Stomach (tissue), 9 donors: ENCODE measurements around the gene NSD1. TPM values are rescaled to one million over a fixed set of nuclear protein-coding genes. Genes with fewer than 3 reads are reported as not detected.

Experiments used
- DNase-seq, 2 donors: peaks; one replicate each; pipeline versions ENCODE4 v3.0.0 to v3.0.0-alpha.2; 2013 to 2019
- H3K27ac ChIP-seq, 5 donors: fragments of 200-600 bp in 4 of 5; sonication (generic) in 4 of 5; one replicate each; pipeline ENCODE4 v1.5.1; 2013 to 2019; ENCODE audit warnings: mild to moderate bottlenecking in 1 of 5, moderate library complexity in 1 of 5
- H3K27me3 ChIP-seq, 3 donors: fragments of 200-600 bp; sonication (generic); one replicate each; pipeline ENCODE4 v1.5.1; 2017 to 2019; ENCODE audit warnings: mixed run types in 1 of 3
- H3K36me3 ChIP-seq, 4 donors: fragments of 200-600 bp; sonication (generic); 1 replicate in 3 of 4; 2 replicates in 1 of 4; pipeline ENCODE4 v1.5.1; 2016 to 2019
- H3K4me1 ChIP-seq, 4 donors: fragments of 200-600 bp; sonication (generic); one replicate each; pipeline ENCODE4 v1.5.1; 2016 to 2019
- H3K4me3 ChIP-seq, 4 donors: fragments of 200-600 bp; sonication (generic) in 3 of 4; one replicate each; pipeline ENCODE4 v1.5.1; 2016 to 2019; ENCODE audit warnings: mild to moderate bottlenecking in 1 of 4
- H3K9me3 ChIP-seq, 4 donors: fragments of 200-600 bp; sonication (generic); one replicate each; pipeline ENCODE4 v1.5.1; 2016 to 2019
- EP300 ChIP-seq: sonication (generic); formaldehyde crosslinking; IDR thresholded peaks from one replicate; pipeline ENCODE4 v1.6.1; 2017; ENCODE audit warnings: antibody characterized with exemption
- POLR2A ChIP-seq, 4 donors: fragments of 450-650 bp; IDR thresholded peaks; one replicate each; pipeline ENCODE4 v1.6.1; 2016; ENCODE audit warnings: antibody characterized with exemption in 4 of 4, control low read depth in 2 of 4, mild to moderate bottlenecking in 1 of 4, moderate library complexity in 1 of 4
- POLR2AphosphoS5 ChIP-seq, 3 donors: sonication (generic); formaldehyde crosslinking; IDR thresholded peaks; one replicate each; pipeline ENCODE4 v1.6.1; 2016; ENCODE audit warnings: antibody characterized with exemption in 3 of 3
- WGBS, 5 donors: extraction: QIAGEN DNeasy Blood & Tissue Kit in 3 of 5; methylation state at CpG; one replicate each; pipeline versions ENCODE4 v1.1.5 to v1.1.7; 2013 to 2018; 5-methylcytosine and 5-hydroxymethylcytosine counted together
- intact Hi-C: fragments of 100-400 bp; cut with DNase I; formaldehyde crosslinking; loops from one replicate; pipeline ENCODE4 v1.15.1; 2023; ENCODE audit warnings: low total_unique reads
- polyA plus RNA-seq, 3 donors: library from polyadenylated mRNA; stranded (reverse); fragments of 200-250 nt; gene quantifications; one replicate each; pipeline ENCODE4 v1.2.3, GENCODE V29; 2013
- total RNA-seq, 5 donors: library from RNA; depleted of rRNA; stranded (reverse); fragments of >200 nt; gene quantifications; one replicate each; pipeline versions ENCODE4 v1.1.0 to v1.2.3, GENCODE V29; 2014 to 2016
- TF ChIP-seq, protein P1 (sequence below), 7 experiments: fragments of 450-650 bp in 4 of 7; fragments of 200-600 bp in 3 of 7; sonication (generic) in 3 of 7; IDR thresholded peaks; one replicate each; pipeline ENCODE4 v1.5.1; 2016 to 2019; ENCODE audit warnings: antibody characterized with exemption in 7 of 7, control low read depth in 2 of 7, mild to moderate bottlenecking in 1 of 7
- donor health status: healthy with polysubstance abuse.
- donor health status: Bipolar disorder and iron deficiency.
- donor health status: healthy.

NSD1 gene
- total and polyA plus RNA-seq, 8 donors, result 5.1 to 69.9 (median 23.5) TPM

DNA sequence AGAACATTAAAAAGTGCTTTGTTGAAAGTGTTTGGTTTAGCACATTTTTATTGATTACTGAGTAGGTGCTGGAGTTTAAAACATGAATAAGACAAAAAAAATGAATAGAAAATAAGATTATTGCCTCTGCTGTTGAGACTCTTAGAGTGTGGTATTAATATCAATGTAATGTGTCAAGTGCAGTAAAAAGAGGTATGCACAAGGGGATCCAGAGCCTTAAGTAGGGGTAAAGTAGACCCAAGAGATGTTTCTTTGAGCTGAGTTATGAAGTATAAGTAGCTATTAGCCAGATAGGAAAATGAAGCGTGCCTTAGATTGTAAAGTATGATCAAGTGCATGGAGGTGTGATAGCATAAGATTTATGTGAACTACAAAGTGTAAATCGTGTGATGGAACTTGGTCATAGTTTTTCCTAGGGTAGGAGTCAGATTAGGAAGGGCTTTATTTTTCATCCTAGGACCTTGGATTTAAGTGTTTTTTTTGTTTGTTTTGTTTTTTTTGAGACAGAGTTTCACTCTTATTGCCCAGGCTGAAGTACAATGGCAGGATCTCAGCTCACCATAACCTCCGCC lies 45.2 kb downstream of the NSD1 start:
- H3K27ac ChIP-seq, result no peak overlapping the region
- no peak overlapping the region for H3K4me3 ChIP-seq
- WGBS, 5 donors, result 82 to 98% (median 87%) methylated on average over 3 of the region's 3 CpGs
- no peak for DNase-seq
- H3K4me1 ChIP-seq, result peaks cover 0 to 31% (median 10%) of the 10 kb centered on the region in 4 donors
- no peaks in the 10 kb centered on the region for H3K9me3 ChIP-seq
- intact Hi-C loops, result no loop called here
- no peaks in the 10 kb centered on the region for H3K27me3 ChIP-seq
- TF ChIP-seq EP300 (no peak), POLR2A (IDR thresholded peaks at IDR 0.05) (no peak), POLR2AphosphoS5 (IDR thresholded peaks at IDR 0.05) (no peak)
- TF ChIP-seq, protein P1, sequence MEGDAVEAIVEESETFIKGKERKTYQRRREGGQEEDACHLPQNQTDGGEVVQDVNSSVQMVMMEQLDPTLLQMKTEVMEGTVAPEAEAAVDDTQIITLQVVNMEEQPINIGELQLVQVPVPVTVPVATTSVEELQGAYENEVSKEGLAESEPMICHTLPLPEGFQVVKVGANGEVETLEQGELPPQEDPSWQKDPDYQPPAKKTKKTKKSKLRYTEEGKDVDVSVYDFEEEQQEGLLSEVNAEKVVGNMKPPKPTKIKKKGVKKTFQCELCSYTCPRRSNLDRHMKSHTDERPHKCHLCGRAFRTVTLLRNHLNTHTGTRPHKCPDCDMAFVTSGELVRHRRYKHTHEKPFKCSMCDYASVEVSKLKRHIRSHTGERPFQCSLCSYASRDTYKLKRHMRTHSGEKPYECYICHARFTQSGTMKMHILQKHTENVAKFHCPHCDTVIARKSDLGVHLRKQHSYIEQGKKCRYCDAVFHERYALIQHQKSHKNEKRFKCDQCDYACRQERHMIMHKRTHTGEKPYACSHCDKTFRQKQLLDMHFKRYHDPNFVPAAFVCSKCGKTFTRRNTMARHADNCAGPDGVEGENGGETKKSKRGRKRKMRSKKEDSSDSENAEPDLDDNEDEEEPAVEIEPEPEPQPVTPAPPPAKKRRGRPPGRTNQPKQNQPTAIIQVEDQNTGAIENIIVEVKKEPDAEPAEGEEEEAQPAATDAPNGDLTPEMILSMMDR (IDR thresholded peaks at IDR 0.05), result no peak
- H3K36me3 ChIP-seq, result peaks cover 0 to 26% (median 10%) of the 10 kb centered on the region in 4 donors

DNA sequence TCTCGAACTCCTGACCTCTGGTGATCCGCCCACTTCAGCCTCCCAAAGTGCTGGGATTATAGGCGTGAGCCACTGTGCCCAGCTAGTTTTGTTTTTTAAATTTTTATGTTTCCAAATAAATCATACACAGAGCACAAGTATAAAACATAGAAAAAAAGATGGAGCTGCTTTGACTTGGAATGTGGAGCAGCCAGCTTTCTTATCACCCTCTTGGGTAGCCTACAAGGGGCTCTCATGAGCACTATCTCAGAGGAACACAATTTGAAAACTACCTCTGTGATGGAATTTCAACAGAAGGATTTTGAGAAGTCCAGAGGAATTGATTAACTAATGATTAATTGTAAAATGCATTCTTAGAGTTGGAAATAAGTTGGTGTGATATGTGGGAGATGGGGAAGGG lies 45.9 kb downstream of the NSD1 start:
- no peaks in the 10 kb centered on the region for H3K27me3 ChIP-seq
- peaks cover 0 to 35% (median 12%) of the 10 kb centered on the region in 4 donors for H3K4me1 ChIP-seq
- TF ChIP-seq POLR2A (IDR thresholded peaks at IDR 0.05), result no peak
- intact Hi-C loops, result no loop called here
- H3K36me3 ChIP-seq, result peaks cover 0 to 21% (median 10%) of the 10 kb centered on the region in 4 donors
- no peak overlapping the region for H3K27ac ChIP-seq
- 83 to 91% (median 87%) methylated on average over 3 of the region's 3 CpGs for WGBS, 5 donors
- no peak overlapping the region for H3K4me3 ChIP-seq
- no peaks in the 10 kb centered on the region for H3K9me3 ChIP-seq
- no peak for DNase-seq

DNA sequence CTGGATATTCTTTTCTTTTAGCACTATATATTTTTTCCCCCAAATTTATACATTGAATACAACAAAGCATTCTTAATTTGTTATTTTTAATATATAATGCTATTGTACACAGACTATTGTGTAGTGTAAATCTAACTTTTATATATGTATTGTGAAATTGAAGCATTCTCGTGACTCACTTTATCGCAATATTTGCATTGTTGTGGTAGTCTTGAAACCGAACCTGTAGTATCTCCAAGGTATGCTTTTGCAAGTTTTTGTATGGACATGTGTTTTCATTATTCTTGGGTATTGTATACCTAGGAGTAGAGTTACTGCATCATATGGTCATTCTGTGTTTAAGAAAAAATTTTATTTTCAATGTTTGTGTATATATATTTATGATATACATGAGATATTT lies 49.6 kb downstream of the NSD1 start:
- no peak overlapping the region for H3K27ac ChIP-seq
- TF ChIP-seq EP300 (no peak), POLR2A (IDR thresholded peaks at IDR 0.05) (no peak), POLR2AphosphoS5 (IDR thresholded peaks at IDR 0.05) (no peak)
- TF ChIP-seq, protein P1 (IDR thresholded peaks at IDR 0.05), result no peak
- no peak for DNase-seq
- H3K27me3 ChIP-seq, result no peaks in the 10 kb centered on the region
- no peak overlapping the region for H3K4me3 ChIP-seq
- no peaks in the 10 kb centered on the region for H3K9me3 ChIP-seq
- H3K36me3 ChIP-seq, result peaks cover 4 to 21% (median 13%) of the 10 kb centered on the region in 4 donors
- peaks cover 0 to 45% (median 10%) of the 10 kb centered on the region in 4 donors for H3K4me1 ChIP-seq
- 94 to 97% (median 96%) methylated on average over 3 of the region's 3 CpGs for WGBS, 5 donors
- intact Hi-C loops, result no loop called here

DNA sequence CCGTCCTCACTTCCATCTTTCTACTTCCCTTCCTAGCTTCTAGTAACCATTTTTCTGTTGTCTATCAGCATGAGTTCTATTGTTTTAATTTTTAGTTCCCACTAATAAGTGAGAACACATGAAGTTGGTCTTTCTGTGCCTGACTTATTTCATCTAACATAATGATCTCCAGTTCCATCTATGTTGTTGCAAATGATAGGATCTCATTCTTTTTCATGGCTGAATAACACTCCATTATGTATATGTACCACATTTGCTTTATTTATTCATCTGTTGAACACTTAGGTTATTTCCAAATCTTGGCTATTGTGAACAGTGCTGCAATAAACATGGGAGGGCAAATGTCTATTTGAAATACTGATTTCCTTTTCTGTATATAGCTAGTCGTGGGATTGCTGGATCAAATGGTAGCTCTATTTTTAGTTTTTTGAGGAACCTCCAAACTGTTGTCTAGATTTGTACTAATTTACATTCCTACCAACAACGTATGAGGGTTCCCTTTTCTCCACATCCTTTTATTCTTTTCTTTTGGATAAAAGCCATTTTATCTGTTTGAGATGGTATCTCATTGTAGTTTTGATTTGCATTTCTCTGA lies 50.3 kb downstream of the NSD1 start:
- Histone ChIP-seq H3K36me3 (peaks cover 4 to 21% (median 13%) of the 10 kb centered on the region in 4 donors), H3K4me1 (peaks cover 0 to 45% (median 7%) of the 10 kb centered on the region in 4 donors), H3K27me3 (no peaks in the 10 kb centered on the region), H3K4me3 (no peak overlapping the region), H3K27ac (no peak overlapping the region), H3K9me3 (no peaks in the 10 kb centered on the region)
- intact Hi-C loops, result no loop called here
- no peak for TF ChIP-seq EP300
- no peak for TF ChIP-seq POLR2A (IDR thresholded peaks at IDR 0.05)
- no peak for TF ChIP-seq POLR2AphosphoS5 (IDR thresholded peaks at IDR 0.05)
- TF ChIP-seq, protein P1 (IDR thresholded peaks at IDR 0.05), result no peak
- DNase-seq, result no peak
- WGBS, 5 donors, result 64 to 71% (median 66%) methylated on average over 3 of the region's 3 CpGs

DNA sequence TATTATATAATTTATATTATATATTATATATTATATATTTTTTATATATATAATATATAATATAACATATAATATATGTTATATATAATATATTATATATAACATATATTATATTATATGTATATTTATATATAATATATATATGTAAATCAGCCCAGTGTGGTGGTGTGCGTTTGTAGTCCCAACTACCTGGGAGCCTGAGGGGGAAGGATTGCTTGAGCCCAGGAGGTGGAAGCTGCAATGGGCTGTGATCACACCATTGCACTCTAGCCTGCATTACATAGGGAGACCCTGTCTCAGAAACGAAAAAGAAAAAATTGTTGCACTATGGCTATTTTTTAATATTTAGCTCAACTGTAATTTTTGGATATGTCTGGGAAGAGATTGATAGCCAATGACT lies 52.4 kb downstream of the NSD1 start:
- TF ChIP-seq, protein P1 (IDR thresholded peaks at IDR 0.05), result no peak
- no peak for TF ChIP-seq EP300
- no peak for TF ChIP-seq POLR2A (IDR thresholded peaks at IDR 0.05)
- TF ChIP-seq POLR2AphosphoS5 (IDR thresholded peaks at IDR 0.05), result no peak
- 82 to 97% (median 93%) methylated on average over 2 of the region's 2 CpGs for WGBS, 5 donors
- Histone ChIP-seq H3K4me3 (no peak overlapping the region), H3K27me3 (no peaks in the 10 kb centered on the region), H3K27ac (no peak overlapping the region), H3K9me3 (no peaks in the 10 kb centered on the region), H3K4me1 (peaks cover 0 to 50% (median 5%) of the 10 kb centered on the region in 4 donors), H3K36me3 (peaks cover 4 to 17% (median 13%) of the 10 kb centered on the region in 4 donors)
- intact Hi-C loops, result no loop called here
- no peak for DNase-seq
